IPS-20b (cell line): ENCODE measurements around the gene PARVG.

Source experiments
- H3K27ac ChIP-seq: one replicate; pipeline ENCODE4 v1.5.1; 2013; ENCODE audit warnings: low read length
- H3K27me3 ChIP-seq: 2 replicates; pipeline ENCODE4 v1.6.1; 2013; ENCODE audit warnings: mild to moderate bottlenecking, low read length, inconsistent platforms; ENCODE audit not compliant: insufficient read depth
- H3K36me3 ChIP-seq: 2 replicates; pipeline ENCODE4 v1.6.1; 2013; ENCODE audit warnings: low read depth, mild to moderate bottlenecking, inconsistent platforms, low read length, moderate library complexity; ENCODE audit not compliant: insufficient read depth
- H3K4me1 ChIP-seq: 2 replicates; pipeline ENCODE4 v1.6.1; 2013; ENCODE audit warnings: mild to moderate bottlenecking, control low read depth, inconsistent platforms, low read length, moderate library complexity; ENCODE audit not compliant: insufficient read depth
- H3K4me3 ChIP-seq: 2 replicates; pipeline ENCODE4 v1.5.1; 2013; ENCODE audit warnings: mild to moderate bottlenecking, low read length, inconsistent platforms
- H3K9ac ChIP-seq: 2 replicates; pipeline ENCODE4 v1.6.1; 2013; ENCODE audit warnings: low read depth, mild to moderate bottlenecking, inconsistent platforms, low read length, moderate library complexity
- H3K9me3 ChIP-seq: 2 replicates; pipeline ENCODE4 v1.6.1; 2013; ENCODE audit warnings: mild to moderate bottlenecking, low read depth, low read length, inconsistent platforms; ENCODE audit not compliant: insufficient read depth

PARVG gene

GRCh38 chr22:44200451-44200850, 19.7 kb downstream of the PARVG start:
- Histone ChIP-seq H3K9me3 (no peaks in the 10 kb centered on the region), H3K9ac (no peak overlapping the region), H3K27ac (no peak overlapping the region), H3K36me3 (no peaks in the 10 kb centered on the region), H3K27me3 (no peaks in the 10 kb centered on the region), H3K4me3 (no peak overlapping the region), H3K4me1 (no peaks in the 10 kb centered on the region)

- no peaks in the 10 kb centered on the region for H3K36me3 ChIP-seq
- H3K4me3 ChIP-seq: no peak overlapping the region
- H3K4me1 ChIP-seq: no peaks in the 10 kb centered on the region
- H3K27ac ChIP-seq: no peak overlapping the region
- no peaks in the 10 kb centered on the region for H3K27me3 ChIP-seq
- no peaks in the 10 kb centered on the region for H3K9me3 ChIP-seq
- H3K9ac ChIP-seq: no peak overlapping the region
Measured at GRCh38 chr22:44200855-44201550, 20.3 kb downstream of the PARVG start.

GRCh38 chr22:44201665-44202064, 20.9 kb downstream of the PARVG start:
- H3K9me3 ChIP-seq: no peaks in the 10 kb centered on the region
- H3K27me3 ChIP-seq: no peaks in the 10 kb centered on the region
- no peak overlapping the region for H3K4me3 ChIP-seq
- no peaks in the 10 kb centered on the region for H3K4me1 ChIP-seq
- no peak overlapping the region for H3K9ac ChIP-seq
- no peaks in the 10 kb centered on the region for H3K36me3 ChIP-seq
- no peak overlapping the region for H3K27ac ChIP-seq

- H3K36me3 ChIP-seq: no peaks in the 10 kb centered on the region
- H3K4me3 ChIP-seq: no peak overlapping the region
- H3K9ac ChIP-seq: no peak overlapping the region
- no peaks in the 10 kb centered on the region for H3K9me3 ChIP-seq
- H3K27ac ChIP-seq: no peak overlapping the region
- H3K4me1 ChIP-seq: no peaks in the 10 kb centered on the region
- H3K27me3 ChIP-seq: no peaks in the 10 kb centered on the region
Measured at GRCh38 chr22:44202261-44202789, 21.6 kb downstream of the PARVG start.

- no peaks in the 10 kb centered on the region for H3K4me1 ChIP-seq
- H3K27ac ChIP-seq: no peak overlapping the region
- no peaks in the 10 kb centered on the region for H3K36me3 ChIP-seq
Measured at GRCh38 chr22:44203203-44203602, 22.5 kb downstream of the PARVG start.

GRCh38 chr22:44204739-44205515, 24.2 kb downstream of the PARVG start:
- no peaks in the 10 kb centered on the region for H3K36me3 ChIP-seq
- no peaks in the 10 kb centered on the region for H3K9me3 ChIP-seq
- no peak overlapping the region for H3K9ac ChIP-seq
- H3K27me3 ChIP-seq: no peaks in the 10 kb centered on the region
- H3K4me1 ChIP-seq: no peaks in the 10 kb centered on the region
- no peak overlapping the region for H3K4me3 ChIP-seq
- no peak overlapping the region for H3K27ac ChIP-seq

More at GRCh38 chr22:44203203-44203602, 22.5 kb downstream of the PARVG start:
- no peaks in the 10 kb centered on the region for H3K27me3 ChIP-seq
- H3K9ac ChIP-seq: no peak overlapping the region
- H3K9me3 ChIP-seq: no peaks in the 10 kb centered on the region
- no peak overlapping the region for H3K4me3 ChIP-seq

- H3K4me3 ChIP-seq: no peak overlapping the region
- H3K27ac ChIP-seq: no peak overlapping the region
- H3K9ac ChIP-seq: no peak overlapping the region
- H3K36me3 ChIP-seq: no peaks in the 10 kb centered on the region
- H3K9me3 ChIP-seq: no peaks in the 10 kb centered on the region
- no peaks in the 10 kb centered on the region for H3K27me3 ChIP-seq
- no peaks in the 10 kb centered on the region for H3K4me1 ChIP-seq
Measured at GRCh38 chr22:44205516-44206329, 25.0 kb downstream of the PARVG start.

- Histone ChIP-seq H3K9me3 (no peaks in the 10 kb centered on the region), H3K9ac (no peak overlapping the region), H3K27ac (no peak overlapping the region), H3K36me3 (no peaks in the 10 kb centered on the region), H3K27me3 (no peaks in the 10 kb centered on the region), H3K4me1 (no peaks in the 10 kb centered on the region), H3K4me3 (no peak overlapping the region)
Measured at GRCh38 chr22:44206330-44206645, 25.6 kb downstream of the PARVG start.

GRCh38 chr22:44206696-44207095, 26.0 kb downstream of the PARVG start:
- H3K27ac ChIP-seq: no peak overlapping the region
- H3K9ac ChIP-seq: no peak overlapping the region
- H3K4me3 ChIP-seq: no peak overlapping the region
- no peaks in the 10 kb centered on the region for H3K4me1 ChIP-seq
- no peaks in the 10 kb centered on the region for H3K9me3 ChIP-seq
- no peaks in the 10 kb centered on the region for H3K36me3 ChIP-seq
- no peaks in the 10 kb centered on the region for H3K27me3 ChIP-seq

GRCh38 chr22:44207173-44207980, 26.7 kb downstream of the PARVG start:
- no peaks in the 10 kb centered on the region for H3K9me3 ChIP-seq
- no peaks in the 10 kb centered on the region for H3K36me3 ChIP-seq
- no peak overlapping the region for H3K9ac ChIP-seq
- H3K27ac ChIP-seq: no peak overlapping the region
- H3K4me1 ChIP-seq: no peaks in the 10 kb centered on the region
- H3K27me3 ChIP-seq: no peaks in the 10 kb centered on the region
- H3K4me3 ChIP-seq: no peak overlapping the region

- Histone ChIP-seq H3K9me3 (no peaks in the 10 kb centered on the region), H3K4me3 (no peak overlapping the region), H3K4me1 (no peaks in the 10 kb centered on the region), H3K36me3 (no peaks in the 10 kb centered on the region), H3K27ac (no peak overlapping the region), H3K9ac (no peak overlapping the region), H3K27me3 (no peaks in the 10 kb centered on the region)
Measured at GRCh38 chr22:44207981-44208317, 27.2 kb downstream of the PARVG start.
